ENCODE results near the gene PLCD1. TPM values are rescaled to one million over a fixed set of nuclear protein-coding genes. Genes with fewer than 3 reads are reported as not detected.
A peak's percentile ranks its signal among the peaks of the same experiment; 100 is the strongest.

PLCD1 gene
- polyA plus RNA-seq, 1 of the 3 experiments (the other 2 are of a cell fraction): 20.2 TPM

GRCh38 chr3:38026856-38027255 lies 2.6 kb downstream of the PLCD1 start (continued):
- no peak for TF ChIP-seq ZBTB33 (IDR thresholded peaks at IDR 0.05; ENCODE audit: borderline replicate concordance, low read depth)
- no peak for TF ChIP-seq IRF3 (IDR thresholded peaks at IDR 0.05; ENCODE audit: low read depth, low read length)

GRCh38 chr3:38022896-38023709 lies 6.3 kb downstream of the PLCD1 start:
- Histone ChIP-seq H3K79me2 (ENCODE audit: insufficient read depth) (peaks cover 10% of the 10 kb centered on the region; the same call in 1 of the 2 replicates), H3F3A (replicated peaks; ENCODE audit: insufficient read depth) (peaks cover 13% of the 10 kb centered on the region), H3K27me3 (ENCODE audit: insufficient read depth) (no peaks in the 10 kb centered on the region), H3K9me2 (no peaks in the 10 kb centered on the region), H2AFZ (ENCODE audit: low read depth) (no peak overlapping the region), H3K9me3 (no peaks in the 10 kb centered on the region), H3K27ac (ENCODE audit: low read depth in 2 of 2, low read length in 1 of 2) (no peak overlapping the region), H3K4me3 (ENCODE audit: low read depth in 2 of 2, low read length in 1 of 2) (peak overlapping the region in 1 of 2 experiments; percentile 73; a peak in 2 of 4 replicates), H4K20me1 (ENCODE audit: insufficient read depth) (peaks cover 3% of the 10 kb centered on the region; the same call in 1 of the 2 replicates), H3K9ac (no peak overlapping the region), H3K4me2 (peak overlapping the region; percentile 88), H3K4me1 (ENCODE audit: control insufficient read depth in 1 of 2, insufficient read depth in 2 of 2, low read depth in 1 of 2, low read length in 1 of 2) (peaks cover 6 to 41% of the 10 kb centered on the region in 2 experiments; a peak in 1 of 4 replicates), H3K36me3 (replicated peaks in 1 of 2; ENCODE audit: control insufficient read depth in 1 of 2, insufficient read depth in 2 of 2, low read length in 1 of 2) (peaks cover 0 to 2% of the 10 kb centered on the region in 2 experiments)
- POLR2A ChIA-PET: no interaction called here
- 93% methylated on average over 6 of the region's 6 CpGs for WGBS (ENCODE audit: low lambda C conversion rate)
- no peak for TF ChIP-seq USF2 (IDR thresholded peaks at IDR 0.05; ENCODE audit: borderline replicate concordance, low read depth, low read length)
- DNase-seq: no peak
- CTCF ChIA-PET: interaction anchor here (0.9 to 1.6 kb wide), 3 partner anchors 18 to 457 kb away, joined by 3 to 8 read pairs (median 3); no protein-coding TSS in a partner anchor

GRCh38 chr3:38022301-38022700 lies 7.1 kb downstream of the PLCD1 start:
- H3K27ac ChIP-seq (ENCODE audit: low read depth in 2 of 2, low read length in 1 of 2): no peak overlapping the region
- peaks cover 6 to 49% of the 10 kb centered on the region in 2 experiments; a peak in 1 of 4 replicates for H3K4me1 ChIP-seq (ENCODE audit: control insufficient read depth in 1 of 2, insufficient read depth in 2 of 2, low read depth in 1 of 2, low read length in 1 of 2)
- H3K9me3 ChIP-seq: no peaks in the 10 kb centered on the region
- H3K36me3 ChIP-seq (replicated peaks in 1 of 2; ENCODE audit: control insufficient read depth in 1 of 2, insufficient read depth in 2 of 2, low read length in 1 of 2): peaks cover 0 to 2% of the 10 kb centered on the region in 2 experiments
- DNase-seq: no peak
- TF ChIP-seq NRF1 (IDR thresholded peaks at IDR 0.05; ENCODE audit: low read depth, low read length) (no peak), CHD2 (IDR thresholded peaks at IDR 0.05; ENCODE audit: low read length, partially characterized antibody) (no peak), RXRA (IDR thresholded peaks at IDR 0.05; ENCODE audit: borderline replicate concordance, low read depth) (no peak), ZBTB33 (IDR thresholded peaks at IDR 0.05; ENCODE audit: borderline replicate concordance, low read depth) (no peak), TEAD4 (IDR thresholded peaks at IDR 0.05; ENCODE audit: borderline replicate concordance, insufficient read depth) (no peak), MXI1 (IDR thresholded peaks at IDR 0.05; ENCODE audit: low read depth, low read length) (no peak), RFX5 (IDR thresholded peaks at IDR 0.05; ENCODE audit: low read length) (no peak)
- WGBS (ENCODE audit: low lambda C conversion rate): no CpG with 5 or more reads among the region's 3 CpGs
- H3K79me2 ChIP-seq (ENCODE audit: insufficient read depth): peaks cover 10% of the 10 kb centered on the region; the same call in 1 of the 2 replicates
- ChIA-PET CTCF (interaction anchor here (1.0 to 1.6 kb wide), 2 partner anchors 19 to 458 kb away, joined by 3 to 8 read pairs; no protein-coding TSS in a partner anchor), POLR2A (no interaction called here)
- H3F3A ChIP-seq (replicated peaks; ENCODE audit: insufficient read depth): peaks cover 13% of the 10 kb centered on the region
- H3K27me3 ChIP-seq (ENCODE audit: insufficient read depth): no peaks in the 10 kb centered on the region
- peaks cover under 1% of the 10 kb centered on the region; the same call in 1 of the 2 replicates for H4K20me1 ChIP-seq (ENCODE audit: insufficient read depth)
- no peak overlapping the region for H3K4me2 ChIP-seq
- H2AFZ ChIP-seq (ENCODE audit: low read depth): no peak overlapping the region
- no peaks in the 10 kb centered on the region for H3K9me2 ChIP-seq
- no peak overlapping the region for H3K4me3 ChIP-seq (ENCODE audit: low read depth in 2 of 2, low read length in 1 of 2)
- no peak overlapping the region for H3K9ac ChIP-seq
